OCI-LY3 (cell line): ENCODE results near the gene TMC7.

Experiments used
- H2AFZ ChIP-seq: fragments of 200-600, 300-600 bp; shearing (Covaris generic); 2 replicates; pipeline ENCODE4 v1.6.0; 2014; ENCODE audit warnings: antibody characterized with exemption, low read depth, low read length
- H3K27ac ChIP-seq: fragments of 200-600, 300-600 bp; sonication (generic); 2 replicates; pipeline ENCODE4 v1.5.1; 2014; ENCODE audit warnings: mild to moderate bottlenecking, low read length, moderate library complexity, mixed read lengths
- H3K27me3 ChIP-seq: fragments of 200-600, 300-600 bp; sonication (generic); 2 replicates; pipeline ENCODE4 v1.6.1; 2014; ENCODE audit warnings: low read depth, low read length, mixed read lengths
- H3K36me3 ChIP-seq: fragments of 200-600, 300-600 bp; sonication (generic); replicated peaks from 2 replicates; pipeline ENCODE3; 2014; ENCODE audit warnings: low read depth, low read length, mixed read lengths
- H3K4me1 ChIP-seq: fragments of 300-600, 200-600 bp; sonication (generic); 2 replicates; pipeline ENCODE4 v1.6.1; 2014; ENCODE audit warnings: low read length, mixed read lengths
- H3K4me2 ChIP-seq: fragments of 200-600, 300-600 bp; sonication (generic); 2 replicates; pipeline ENCODE4 v1.6.1; 2014; ENCODE audit warnings: low read length, mixed read lengths
- H3K4me3 ChIP-seq: fragments of 300-600, 200-600 bp; sonication (generic); 2 replicates; pipeline ENCODE4 v1.5.1; 2014; ENCODE audit warnings: antibody characterized with exemption, mild to moderate bottlenecking, low read length, moderate library complexity
- H3K79me2 ChIP-seq: fragments of 300-600, 200-600 bp; shearing (Covaris generic); 2 replicates; pipeline ENCODE4 v1.6.1; 2014; ENCODE audit warnings: mild to moderate bottlenecking, low read length, mixed read lengths
- H3K9ac ChIP-seq: fragments of 300-600, 200-600 bp; shearing (Covaris generic); 2 replicates; pipeline ENCODE4 v1.6.0; 2014; ENCODE audit warnings: mild to moderate bottlenecking, low read length, moderate library complexity
- H3K9me3 ChIP-seq: fragments of 200-600, 300-600 bp; shearing (Covaris generic); 2 replicates; pipeline ENCODE4 v1.6.1; 2014; ENCODE audit warnings: low read length, mixed read lengths; ENCODE audit not compliant: insufficient read depth
- H4K20me1 ChIP-seq: fragments of 200-600, 300-600 bp; sonication (generic); 2 replicates; pipeline ENCODE4 v1.6.1; 2016; ENCODE audit warnings: low read length, mixed read lengths; ENCODE audit not compliant: insufficient read depth
- EZH2phosphoT487 ChIP-seq: fragments of 200-600 bp; shearing (Covaris generic); IDR thresholded peaks from 2 replicates; pipeline ENCODE4 v1.6.1; 2018; ENCODE audit warnings: antibody characterized with exemption, mixed run types, low read depth
- TF ChIP-seq, protein P1 (sequence below): fragments of 200-600, 300-600 bp; sonication (generic); IDR thresholded peaks from 2 replicates; pipeline ENCODE4 v1.5.1; 2014; ENCODE audit warnings: antibody characterized with exemption, low read length, low read depth

TMC7 gene

DNA sequence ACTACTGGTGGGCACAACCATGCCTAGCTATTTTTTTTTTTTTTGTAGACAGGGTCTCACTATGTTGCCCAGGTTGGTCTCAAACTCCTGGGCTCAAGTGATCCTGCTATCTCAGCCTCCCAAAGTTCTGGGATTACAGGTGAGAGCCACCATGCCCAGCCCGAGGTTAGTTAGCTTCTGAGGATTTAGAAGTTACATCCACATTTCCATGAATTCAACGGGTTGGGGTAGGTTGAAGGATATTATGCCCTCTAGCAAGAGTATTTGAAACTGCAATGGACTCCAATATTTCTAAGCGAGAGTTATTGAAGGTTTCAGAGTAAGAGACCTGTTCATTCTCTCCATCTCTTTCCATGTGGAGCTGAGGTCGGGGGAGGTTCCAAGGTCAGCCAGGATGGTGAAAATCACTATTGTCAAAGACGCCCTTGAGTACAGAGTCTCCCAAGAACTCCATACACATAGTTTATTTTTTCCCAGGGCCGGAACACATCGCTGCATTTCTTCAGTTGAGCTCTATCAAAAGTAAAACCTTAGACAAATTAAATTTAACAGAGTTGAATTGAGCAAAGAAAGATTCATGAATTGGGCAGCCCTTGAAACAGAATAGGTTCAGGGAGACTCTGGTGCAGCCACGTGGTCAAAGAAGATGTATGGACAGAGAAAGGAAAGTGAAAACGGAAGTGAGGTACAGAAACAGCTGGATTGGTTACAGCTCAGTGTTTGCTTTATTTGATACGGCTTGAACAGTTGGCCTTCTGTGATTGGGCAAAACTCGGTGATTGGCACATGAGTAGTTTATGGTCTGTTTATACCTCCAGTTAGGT, 111.0 kb downstream of the TMC7 start:
- H3K79me2 ChIP-seq: no peaks in the 10 kb centered on the region
- H3K36me3 ChIP-seq: peaks cover 5% of the 10 kb centered on the region
- H3K9ac ChIP-seq: no peak overlapping the region
- H3K4me2 ChIP-seq: no peak overlapping the region
- peaks cover 24% of the 10 kb centered on the region; the same call in 1 of the 2 replicates for H3K9me3 ChIP-seq
- no peak overlapping the region for H3K4me3 ChIP-seq
- peaks cover 14% of the 10 kb centered on the region for H3K4me1 ChIP-seq
- H2AFZ ChIP-seq: no peak overlapping the region
- no peak for TF ChIP-seq EZH2phosphoT487
- TF ChIP-seq, protein P1, sequence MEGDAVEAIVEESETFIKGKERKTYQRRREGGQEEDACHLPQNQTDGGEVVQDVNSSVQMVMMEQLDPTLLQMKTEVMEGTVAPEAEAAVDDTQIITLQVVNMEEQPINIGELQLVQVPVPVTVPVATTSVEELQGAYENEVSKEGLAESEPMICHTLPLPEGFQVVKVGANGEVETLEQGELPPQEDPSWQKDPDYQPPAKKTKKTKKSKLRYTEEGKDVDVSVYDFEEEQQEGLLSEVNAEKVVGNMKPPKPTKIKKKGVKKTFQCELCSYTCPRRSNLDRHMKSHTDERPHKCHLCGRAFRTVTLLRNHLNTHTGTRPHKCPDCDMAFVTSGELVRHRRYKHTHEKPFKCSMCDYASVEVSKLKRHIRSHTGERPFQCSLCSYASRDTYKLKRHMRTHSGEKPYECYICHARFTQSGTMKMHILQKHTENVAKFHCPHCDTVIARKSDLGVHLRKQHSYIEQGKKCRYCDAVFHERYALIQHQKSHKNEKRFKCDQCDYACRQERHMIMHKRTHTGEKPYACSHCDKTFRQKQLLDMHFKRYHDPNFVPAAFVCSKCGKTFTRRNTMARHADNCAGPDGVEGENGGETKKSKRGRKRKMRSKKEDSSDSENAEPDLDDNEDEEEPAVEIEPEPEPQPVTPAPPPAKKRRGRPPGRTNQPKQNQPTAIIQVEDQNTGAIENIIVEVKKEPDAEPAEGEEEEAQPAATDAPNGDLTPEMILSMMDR: no peak
- peak overlapping the region; percentile 48; the same call in 1 of the 2 replicates for H3K27ac ChIP-seq
- H4K20me1 ChIP-seq: no peaks in the 10 kb centered on the region
- H3K27me3 ChIP-seq: no peaks in the 10 kb centered on the region

DNA sequence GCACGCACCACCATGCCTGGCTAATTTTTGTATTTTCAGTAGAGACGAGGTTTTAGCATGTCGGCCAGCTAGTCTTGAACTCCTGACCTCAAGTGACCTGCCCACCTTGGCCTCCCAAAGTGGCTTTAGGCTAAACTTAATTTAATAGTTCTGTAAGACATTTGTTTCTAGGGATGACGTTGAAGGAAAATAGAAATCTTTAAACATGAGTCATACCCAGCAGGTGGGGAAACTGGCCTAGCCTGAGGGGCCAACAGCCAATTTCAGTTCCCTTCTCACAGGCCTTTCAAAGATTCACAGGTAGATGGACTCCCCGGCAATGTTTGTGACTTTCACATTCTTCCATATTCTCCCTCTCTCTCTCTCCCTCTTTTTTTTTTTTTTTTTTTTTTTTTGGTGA, 111.9 kb downstream of the TMC7 start:
- Histone ChIP-seq H3K27me3 (no peaks in the 10 kb centered on the region), H3K36me3 (peaks cover 5% of the 10 kb centered on the region), H3K9ac (no peak overlapping the region), H2AFZ (no peak overlapping the region), H3K79me2 (no peaks in the 10 kb centered on the region), H3K4me2 (peak overlapping the region; percentile 27; the same call in 1 of the 2 replicates), H3K27ac (peak overlapping the region; percentile 48), H4K20me1 (no peaks in the 10 kb centered on the region), H3K9me3 (peaks cover 20% of the 10 kb centered on the region; the same call in 1 of the 2 replicates), H3K4me3 (no peak overlapping the region), H3K4me1 (peaks cover 14% of the 10 kb centered on the region)
- TF ChIP-seq, protein P1: no peak
- TF ChIP-seq EZH2phosphoT487: no peak

DNA sequence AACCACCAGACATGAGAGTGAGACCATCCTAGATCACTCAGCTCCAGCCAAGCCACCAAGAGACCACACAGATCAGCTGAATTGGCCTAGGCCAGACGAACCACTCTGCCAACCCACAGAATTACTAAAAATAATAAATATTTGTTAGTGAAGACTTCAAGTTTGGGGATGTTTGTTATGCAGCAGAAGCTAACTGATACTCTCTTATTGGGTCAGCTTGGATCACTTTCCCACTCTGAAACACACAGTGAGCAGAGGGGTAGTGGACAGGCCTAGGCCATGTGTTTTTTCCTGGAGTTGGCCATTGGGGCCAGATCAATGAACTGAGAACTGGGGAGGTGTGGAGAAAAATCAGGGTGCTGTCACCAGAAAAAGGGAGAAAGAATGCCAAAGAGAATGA, 114.4 kb downstream of the TMC7 start:
- no peak overlapping the region for H2AFZ ChIP-seq
- peaks cover 14% of the 10 kb centered on the region for H3K4me1 ChIP-seq
- H3K4me2 ChIP-seq: no peak overlapping the region
- no peaks in the 10 kb centered on the region for H3K79me2 ChIP-seq
- H3K27ac ChIP-seq: no peak overlapping the region
- no peak overlapping the region for H3K4me3 ChIP-seq
- peaks cover 16% of the 10 kb centered on the region; the same call in 1 of the 2 replicates for H3K9me3 ChIP-seq
- no peak overlapping the region for H3K9ac ChIP-seq
- H3K36me3 ChIP-seq: peaks cover 5% of the 10 kb centered on the region
- TF ChIP-seq EZH2phosphoT487: no peak
- TF ChIP-seq, protein P1: no peak
- H4K20me1 ChIP-seq: no peaks in the 10 kb centered on the region; the same call in 1 of the 2 replicates
- H3K27me3 ChIP-seq: no peaks in the 10 kb centered on the region

DNA sequence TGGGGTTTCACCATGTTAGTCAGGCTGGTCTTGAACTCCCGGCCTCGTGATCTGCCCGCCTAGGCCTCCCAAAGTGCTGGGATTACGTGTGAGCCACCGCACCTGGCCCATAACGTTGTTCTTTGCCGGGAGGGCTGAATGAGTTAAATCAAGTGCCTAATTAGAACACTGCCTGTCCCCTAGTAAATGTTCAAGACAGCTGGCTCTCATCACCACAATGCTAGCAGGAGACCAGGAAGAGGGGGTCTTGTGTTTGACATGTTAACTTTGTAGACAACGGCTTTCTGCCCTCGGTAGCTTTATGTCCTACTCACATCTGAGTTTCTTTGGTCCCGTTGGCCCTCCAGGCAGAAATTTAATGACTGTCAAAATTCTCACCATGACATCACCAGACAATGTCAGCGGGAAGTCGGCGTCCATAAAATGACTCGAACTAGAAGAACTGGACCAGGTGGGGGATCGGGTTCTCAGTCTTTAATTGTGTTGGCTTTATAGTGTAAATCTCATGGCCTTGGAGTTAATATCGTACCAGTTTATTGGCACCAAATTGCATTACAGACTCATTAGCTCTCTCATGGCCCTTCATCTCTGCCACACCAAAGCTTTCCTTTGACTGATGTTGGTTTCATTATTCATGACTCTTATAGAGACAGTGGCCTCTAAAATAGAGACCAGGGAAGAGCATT, 118.6 kb downstream of the TMC7 start:
- TF ChIP-seq, protein P1: no peak
- TF ChIP-seq EZH2phosphoT487: no peak
- Histone ChIP-seq H3K4me2 (no peak overlapping the region), H4K20me1 (no peaks in the 10 kb centered on the region; the same call in 1 of the 2 replicates), H3K4me3 (no peak overlapping the region), H3K27me3 (no peaks in the 10 kb centered on the region), H3K9ac (no peak overlapping the region), H3K9me3 (0 out of 2 replicates have a peak, but pooled peaks cover 5% of the 10 kb centered on the region), H3K4me1 (peaks cover 2% of the 10 kb centered on the region), H3K36me3 (no peaks in the 10 kb centered on the region), H3K27ac (no peak overlapping the region), H2AFZ (no peak overlapping the region), H3K79me2 (no peaks in the 10 kb centered on the region)
